ENCODE data around the gene NKD2. TPM values are rescaled to one million over a fixed set of nuclear protein-coding genes. Genes with fewer than 3 reads are reported as not detected.

The NKD2 gene
- total RNA-seq, 1 donor: under 0.01 TPM

- DNase-seq (ENCODE audit: low read depth in 2 of 3, low spot score in 2 of 3): no peak
Observed at GRCh38 chr5:1065891-1066650, 57.5 kb downstream of the NKD2 start.

GRCh38 chr5:1066676-1067075, 58.1 kb downstream of the NKD2 start:
- DNase-seq (ENCODE audit: low read depth in 2 of 3, low spot score in 2 of 3): no peak

GRCh38 chr5:1067141-1068121, 58.8 kb downstream of the NKD2 start:
- DNase-seq (ENCODE audit: low read depth in 2 of 3, low spot score in 2 of 3): peak in 2 of 3 donors; percentile 35 to 42

GRCh38 chr5:1068204-1068894, 59.7 kb downstream of the NKD2 start:
- no peak for DNase-seq (ENCODE audit: low read depth in 2 of 3, low spot score in 2 of 3)

- DNase-seq (ENCODE audit: low read depth in 2 of 3, low spot score in 2 of 3): no peak
Observed at GRCh38 chr5:1068895-1069719, 60.5 kb downstream of the NKD2 start.

GRCh38 chr5:1069720-1070088, 61.1 kb downstream of the NKD2 start:
- DNase-seq (ENCODE audit: low read depth in 2 of 3, low spot score in 2 of 3): no peak

GRCh38 chr5:1073239-1074102, 64.9 kb downstream of the NKD2 start:
- DNase-seq (ENCODE audit: low read depth in 2 of 3, low spot score in 2 of 3): no peak

GRCh38 chr5:1074226-1074625, 65.6 kb downstream of the NKD2 start:
- no peak for DNase-seq (ENCODE audit: low read depth in 2 of 3, low spot score in 2 of 3)

GRCh38 chr5:1074816-1075554, 66.4 kb downstream of the NKD2 start:
- DNase-seq (ENCODE audit: low read depth in 2 of 3, low spot score in 2 of 3): no peak

- no peak for DNase-seq (ENCODE audit: low read depth in 2 of 3, low spot score in 2 of 3)
Observed at GRCh38 chr5:1075555-1075881, 66.9 kb downstream of the NKD2 start.

- DNase-seq (ENCODE audit: low read depth in 2 of 3, low spot score in 2 of 3): no peak
Observed at GRCh38 chr5:1075931-1076330, 67.3 kb downstream of the NKD2 start.

- no peak for DNase-seq (ENCODE audit: low read depth in 2 of 3, low spot score in 2 of 3)
Observed at GRCh38 chr5:1076406-1076805, 67.8 kb downstream of the NKD2 start.

GRCh38 chr5:1077026-1077425, 68.4 kb downstream of the NKD2 start:
- DNase-seq (ENCODE audit: low read depth in 2 of 3, low spot score in 2 of 3): no peak

- no peak for DNase-seq (ENCODE audit: low read depth in 2 of 3, low spot score in 2 of 3)
Observed at GRCh38 chr5:1077491-1078020, 69.0 kb downstream of the NKD2 start.

- no peak for DNase-seq (ENCODE audit: low read depth in 2 of 3, low spot score in 2 of 3)
Observed at GRCh38 chr5:1078206-1078605, 69.6 kb downstream of the NKD2 start.

- no peak for DNase-seq (ENCODE audit: low read depth in 2 of 3, low spot score in 2 of 3)
Observed at GRCh38 chr5:1078851-1079250, 70.2 kb downstream of the NKD2 start.

- DNase-seq (ENCODE audit: low read depth in 2 of 3, low spot score in 2 of 3): no peak
Observed at GRCh38 chr5:1079486-1079885, 70.9 kb downstream of the NKD2 start.

- no peak for DNase-seq (ENCODE audit: low read depth in 2 of 3, low spot score in 2 of 3)
Observed at GRCh38 chr5:1079961-1080360, 71.4 kb downstream of the NKD2 start.

- no peak for DNase-seq (ENCODE audit: low read depth in 2 of 3, low spot score in 2 of 3)
Observed at GRCh38 chr5:1080432-1080831, 71.8 kb downstream of the NKD2 start.
